Pancreas (tissue), 10 donors: Measurements from ENCODE around the gene NOD2. TPM values are rescaled to one million over a fixed set of nuclear protein-coding genes. Genes with fewer than 3 reads are reported as not detected.

Experiments used
- ATAC-seq, 4 donors: fragments of 200-7000 bp; cut with Tn5 transposase; one replicate each; pipeline versions ENCODE4 v1.8.0 to v1.9.1; 2020; ENCODE audit warnings: mild to moderate bottlenecking in 4 of 4, moderate library complexity in 4 of 4
- DNase-seq, 6 donors: peaks; one replicate each; pipeline ENCODE4 v3.0.0-alpha.2; 2020
- FAIRE-seq: peaks from 2 replicates; lab custom pipeline; 2012; peaks lifted over from hg19 to GRCh38; lab: Jason Lieb, UNC
- H3K27ac ChIP-seq, 4 donors: fragments of 200-600 bp; sonication (generic); 1 replicate in 3 of 4; 2 replicates in 1 of 4; pipeline versions ENCODE4 v1.5.0 to v1.8.0; 2020
- H3K27me3 ChIP-seq, 4 donors: fragments of 200-600 bp; one replicate each; pipeline ENCODE4 v1.8.0; 2021
- H3K36me3 ChIP-seq, 3 donors: fragments of 200-600 bp; sonication (generic) in 1 of 3; one replicate each; pipeline versions ENCODE4 v1.5.0 to v1.8.0; 2020 to 2021
- H3K4me1 ChIP-seq, 3 donors: fragments of 200-600 bp; one replicate each; pipeline ENCODE4 v1.8.0; 2021
- H3K4me3 ChIP-seq, 4 donors: fragments of 200-600 bp; sonication (generic) in 2 of 4; one replicate each; pipeline versions ENCODE4 v1.5.0 to v1.8.0; 2020 to 2021
- H3K9me3 ChIP-seq, 4 donors: fragments of 200-600 bp; one replicate each; pipeline ENCODE4 v1.8.0; 2021
- WGBS, 2 donors: extraction: QIAGEN DNeasy Blood & Tissue Kit; methylation state at CpG; one replicate each; pipeline ENCODE4 v1.1.7; 2013; 5-methylcytosine and 5-hydroxymethylcytosine counted together
- intact Hi-C, 3 donors: fragments of 100-400 bp; cut with DNase I; formaldehyde crosslinking; loops; one replicate each; pipeline versions ENCODE4 v1.11.1 to v1.14.2; 2022
- polyA plus RNA-seq, 2 donors: library from polyadenylated mRNA; stranded (reverse); fragments of 200-250 nt; gene quantifications; one replicate each; pipeline ENCODE4 v1.2.3, GENCODE V29; 2013
- total RNA-seq, 6 donors: library from RNA; stranded (reverse); fragmentation: NEBNext Ultra II Directional in 4 of 6; extraction: Animal tissue kit (Norgen Biotek cat#: 25700) in 4 of 6; gene quantifications; one replicate each; pipeline versions ENCODE4 v1.2.1 to v1.2.4, GENCODE V29; 2021 to 2023
- TF ChIP-seq, protein P1 (sequence below), 4 donors: fragments of 200-600 bp; sonication (generic) in 3 of 4; IDR thresholded peaks; one replicate each; pipeline versions ENCODE4 v1.5.0 to v1.8.0; 2021; ENCODE audit warnings: antibody characterized with exemption in 4 of 4
- donor health status: healthy with polysubstance abuse.
- donor health status: DM: no; HTN: no; CAD: no; lungs with moderate emphysema.
- donor health status: DM: no; HTN: no; CAD: no.
- donor health status: control.
- donor health status: control.
- donor health status: Bipolar disorder and iron deficiency.
- donor health status: DM: yes; HTN: yes; CAD: no.
- donor health status: DM: no; HTN: no; CAD: no.
- donor health status: DM: no; HTN: no; CAD: no.
- donor health status: DM: yes; HTN: yes; CAD: no.

Gene NOD2
- total and polyA plus RNA-seq, 8 donors = 0.08 to 2.1 (median 0.27) TPM

DNA sequence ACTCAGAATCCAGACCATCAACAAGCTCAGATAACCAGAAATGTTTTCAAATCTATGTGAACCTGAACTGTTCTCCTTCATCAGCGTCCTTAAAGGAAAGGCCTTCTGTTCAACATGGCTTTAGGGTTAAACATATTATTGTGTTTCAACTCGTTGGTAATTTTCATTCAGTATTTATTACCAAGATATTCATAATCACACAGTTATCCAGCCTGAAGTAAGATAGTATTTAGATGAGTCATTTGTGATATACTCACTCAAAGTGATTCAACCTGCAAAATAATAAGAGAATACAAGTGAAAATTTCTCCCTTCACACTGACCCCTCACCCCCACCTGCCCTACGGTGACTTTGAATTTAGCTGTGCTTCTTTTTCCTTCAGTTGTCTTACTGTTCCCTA lies 51.5 kb downstream of the NOD2 start:
- intact Hi-C loops = no loop called here
- WGBS, 2 donors = 55 to 63% methylated on average over 3 of the region's 3 CpGs
- H3K27me3 ChIP-seq = no peaks in the 10 kb centered on the region
- no peaks in the 10 kb centered on the region for H3K36me3 ChIP-seq
- no peak overlapping the region for H3K27ac ChIP-seq
- ATAC-seq (no peak), DNase-seq (no peak), FAIRE-seq (no peak)
- no peaks in the 10 kb centered on the region for H3K9me3 ChIP-seq
- TF ChIP-seq, protein P1, sequence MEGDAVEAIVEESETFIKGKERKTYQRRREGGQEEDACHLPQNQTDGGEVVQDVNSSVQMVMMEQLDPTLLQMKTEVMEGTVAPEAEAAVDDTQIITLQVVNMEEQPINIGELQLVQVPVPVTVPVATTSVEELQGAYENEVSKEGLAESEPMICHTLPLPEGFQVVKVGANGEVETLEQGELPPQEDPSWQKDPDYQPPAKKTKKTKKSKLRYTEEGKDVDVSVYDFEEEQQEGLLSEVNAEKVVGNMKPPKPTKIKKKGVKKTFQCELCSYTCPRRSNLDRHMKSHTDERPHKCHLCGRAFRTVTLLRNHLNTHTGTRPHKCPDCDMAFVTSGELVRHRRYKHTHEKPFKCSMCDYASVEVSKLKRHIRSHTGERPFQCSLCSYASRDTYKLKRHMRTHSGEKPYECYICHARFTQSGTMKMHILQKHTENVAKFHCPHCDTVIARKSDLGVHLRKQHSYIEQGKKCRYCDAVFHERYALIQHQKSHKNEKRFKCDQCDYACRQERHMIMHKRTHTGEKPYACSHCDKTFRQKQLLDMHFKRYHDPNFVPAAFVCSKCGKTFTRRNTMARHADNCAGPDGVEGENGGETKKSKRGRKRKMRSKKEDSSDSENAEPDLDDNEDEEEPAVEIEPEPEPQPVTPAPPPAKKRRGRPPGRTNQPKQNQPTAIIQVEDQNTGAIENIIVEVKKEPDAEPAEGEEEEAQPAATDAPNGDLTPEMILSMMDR (IDR thresholded peaks at IDR 0.05) = no peak
- H3K4me3 ChIP-seq = no peak overlapping the region
- H3K4me1 ChIP-seq = peaks cover 0 to 20% (median 0%) of the 10 kb centered on the region in 3 donors

DNA sequence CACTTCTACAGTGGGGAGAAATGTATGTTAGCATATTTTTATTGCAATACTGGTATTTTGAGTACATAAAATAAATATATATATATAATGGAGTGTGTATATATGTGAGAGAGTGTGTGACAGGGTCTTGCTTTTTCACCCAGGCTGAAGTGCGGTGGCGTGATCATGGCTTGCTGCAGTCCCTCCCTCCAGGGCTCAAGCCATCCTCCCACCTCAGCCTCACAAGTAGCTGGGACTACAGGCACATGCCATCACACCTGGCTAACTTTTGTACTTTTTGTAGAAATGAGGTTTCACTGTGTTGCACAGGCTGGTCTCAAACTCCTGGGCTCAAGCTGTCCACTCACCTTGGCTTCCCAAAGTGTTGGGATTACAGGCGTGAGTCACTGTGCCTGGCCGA lies 52.5 kb downstream of the NOD2 start:
- Histone ChIP-seq H3K36me3 (no peaks in the 10 kb centered on the region), H3K4me3 (no peak overlapping the region), H3K27ac (no peak overlapping the region), H3K4me1 (peaks cover 0 to 20% (median 0%) of the 10 kb centered on the region in 3 donors), H3K27me3 (no peaks in the 10 kb centered on the region), H3K9me3 (peaks cover 0 to 5% (median 0%) of the 10 kb centered on the region in 4 donors)
- 82 to 89% methylated on average over 4 of the region's 4 CpGs for WGBS, 2 donors
- DNase-seq (no peak), FAIRE-seq (no peak), ATAC-seq (no peak)
- intact Hi-C loops = no loop called here
- TF ChIP-seq, protein P1 (IDR thresholded peaks at IDR 0.05) = no peak

DNA sequence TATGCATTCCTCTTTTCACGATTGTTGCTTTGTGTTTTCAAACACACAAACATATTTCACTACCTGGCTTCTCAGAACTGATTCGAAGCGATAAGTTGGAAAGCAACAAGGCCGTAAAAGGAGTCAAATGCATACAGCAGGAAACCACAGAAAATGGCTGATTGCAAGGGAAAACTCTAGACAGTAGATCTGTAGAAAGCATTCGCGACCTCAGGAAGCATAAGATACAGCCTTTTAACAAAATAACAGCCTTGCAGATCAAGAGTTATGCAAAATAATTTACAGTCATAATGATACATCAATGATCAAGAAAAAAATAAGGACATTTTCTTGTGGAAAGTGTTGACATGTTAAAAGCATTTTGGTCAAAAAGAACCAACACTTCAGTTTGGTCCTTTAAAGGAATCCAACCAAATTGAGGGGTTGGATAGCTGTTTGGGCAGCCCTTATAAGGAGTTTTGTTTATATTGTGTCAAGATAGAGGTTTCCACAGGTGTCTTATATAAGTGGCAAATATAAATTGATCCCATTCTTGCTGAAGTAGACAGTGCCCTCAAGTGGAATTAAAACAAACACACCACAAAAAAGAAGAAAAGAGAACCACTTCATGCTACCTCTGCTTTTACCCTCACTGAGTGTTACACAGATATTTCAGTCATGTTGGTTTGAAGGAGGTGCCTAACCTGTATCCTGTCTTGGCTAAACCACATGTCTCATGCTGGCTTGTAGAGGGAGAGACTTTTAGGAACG lies 54.0 kb downstream of the NOD2 start:
- intact Hi-C loops = no loop called here
- ATAC-seq = peak in 3 of 4 donors; percentile 69 to 79 (median 69)
- peaks cover 0 to 20% (median 0%) of the 10 kb centered on the region in 3 donors for H3K4me1 ChIP-seq
- TF ChIP-seq, protein P1 (IDR thresholded peaks at IDR 0.05) = no peak
- peaks cover 0 to 5% (median 0%) of the 10 kb centered on the region in 4 donors for H3K9me3 ChIP-seq
- no peaks in the 10 kb centered on the region for H3K27me3 ChIP-seq
- H3K4me3 ChIP-seq = no peak overlapping the region
- DNase-seq = no peak
- H3K27ac ChIP-seq = no peak overlapping the region
- peaks cover 0 to 5% (median 0%) of the 10 kb centered on the region in 3 donors for H3K36me3 ChIP-seq
- WGBS, 2 donors = 64 to 69% methylated on average over 7 of the region's 7 CpGs
- no peak for FAIRE-seq

DNA sequence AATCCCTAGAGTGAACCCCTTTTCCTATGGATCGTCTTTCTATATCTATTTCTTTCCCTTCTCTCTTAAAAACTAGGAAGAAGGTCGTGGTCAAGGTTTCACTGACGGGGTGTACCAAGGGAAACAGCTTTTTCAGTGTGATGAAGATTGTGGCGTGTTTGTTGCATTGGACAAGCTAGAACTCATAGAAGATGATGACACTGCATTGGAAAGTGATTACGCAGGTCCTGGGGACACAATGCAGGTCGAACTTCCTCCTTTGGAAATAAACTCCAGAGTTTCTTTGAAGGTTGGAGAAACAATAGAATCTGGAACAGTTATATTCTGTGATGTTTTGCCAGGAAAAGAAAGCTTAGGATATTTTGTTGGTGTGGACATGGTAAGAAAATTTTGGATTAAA lies 58.1 kb downstream of the NOD2 start:
- DNase-seq (no peak), FAIRE-seq (no peak), ATAC-seq (no peak)
- 78 to 84% methylated on average over 6 of the region's 6 CpGs for WGBS, 2 donors
- TF ChIP-seq, protein P1 (IDR thresholded peaks at IDR 0.05) = no peak
- Histone ChIP-seq H3K27ac (no peak overlapping the region), H3K4me1 (no peaks in the 10 kb centered on the region), H3K4me3 (no peak overlapping the region), H3K27me3 (no peaks in the 10 kb centered on the region), H3K36me3 (peaks cover 0 to 8% (median 0%) of the 10 kb centered on the region in 3 donors), H3K9me3 (peaks cover 0 to 5% (median 0%) of the 10 kb centered on the region in 4 donors)
- intact Hi-C loops = no loop called here
